Femur (tissue), 1 donor: ENCODE results near the gene SEMA4F.

ENCODE experiments used
- DNase-seq: peaks from one replicate; pipeline ENCODE4 v3.0.0-alpha.2; 2017

Gene SEMA4F

GRCh38 chr2:74707837-74708236, 53.8 kb downstream of the SEMA4F start:
- DNase-seq = no peak

GRCh38 chr2:74708296-74708695, 54.2 kb downstream of the SEMA4F start:
- no peak for DNase-seq

- no peak for DNase-seq
Measured at GRCh38 chr2:74708883-74709282, 54.8 kb downstream of the SEMA4F start.

- no peak for DNase-seq
Measured at GRCh38 chr2:74712223-74713053, 58.4 kb downstream of the SEMA4F start.

GRCh38 chr2:74714691-74715080, 60.6 kb downstream of the SEMA4F start:
- no peak for DNase-seq

- peak; percentile 86 for DNase-seq
Measured at GRCh38 chr2:74715081-74715791, 61.2 kb downstream of the SEMA4F start.

GRCh38 chr2:74715880-74716279, 61.8 kb downstream of the SEMA4F start:
- DNase-seq = no peak

- DNase-seq = no peak
Measured at GRCh38 chr2:74719066-74719465, 65.0 kb downstream of the SEMA4F start.

- no peak for DNase-seq
Measured at GRCh38 chr2:74721316-74721715, 67.3 kb downstream of the SEMA4F start.

- DNase-seq = no peak
Measured at GRCh38 chr2:74724496-74724895, 70.4 kb downstream of the SEMA4F start.

- DNase-seq = no peak
Measured at GRCh38 chr2:74725287-74725686, 71.2 kb downstream of the SEMA4F start.

GRCh38 chr2:74728842-74729241, 74.8 kb downstream of the SEMA4F start:
- no peak for DNase-seq

GRCh38 chr2:74730530-74730929, 76.5 kb downstream of the SEMA4F start:
- DNase-seq = no peak
